ENCODE measurements around the gene PLXND1.

DNA sequence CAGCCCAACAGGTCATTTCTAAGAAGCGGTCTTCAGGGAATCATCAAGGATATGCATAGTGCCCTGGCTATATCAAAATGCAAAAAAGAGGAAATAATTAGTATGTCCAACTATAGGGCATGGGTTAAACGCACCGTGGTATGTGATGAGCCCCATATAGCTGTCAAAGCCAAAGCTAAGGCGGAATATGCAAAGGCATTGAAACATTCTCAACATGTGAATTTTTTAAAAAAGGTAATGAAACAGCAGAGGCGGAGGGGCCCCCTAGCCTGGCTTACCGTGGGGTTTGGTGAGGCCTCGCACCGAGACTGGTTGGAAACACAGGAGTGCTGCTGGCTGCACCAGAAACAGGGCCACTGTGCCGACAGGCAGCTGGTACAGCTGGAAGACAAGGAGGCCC is 23.2 kb downstream of the PLXND1 start:
- no peak for TF ChIP-seq EZH2 (IDR thresholded peaks at IDR 0.05)
- TF ChIP-seq, protein P1, sequence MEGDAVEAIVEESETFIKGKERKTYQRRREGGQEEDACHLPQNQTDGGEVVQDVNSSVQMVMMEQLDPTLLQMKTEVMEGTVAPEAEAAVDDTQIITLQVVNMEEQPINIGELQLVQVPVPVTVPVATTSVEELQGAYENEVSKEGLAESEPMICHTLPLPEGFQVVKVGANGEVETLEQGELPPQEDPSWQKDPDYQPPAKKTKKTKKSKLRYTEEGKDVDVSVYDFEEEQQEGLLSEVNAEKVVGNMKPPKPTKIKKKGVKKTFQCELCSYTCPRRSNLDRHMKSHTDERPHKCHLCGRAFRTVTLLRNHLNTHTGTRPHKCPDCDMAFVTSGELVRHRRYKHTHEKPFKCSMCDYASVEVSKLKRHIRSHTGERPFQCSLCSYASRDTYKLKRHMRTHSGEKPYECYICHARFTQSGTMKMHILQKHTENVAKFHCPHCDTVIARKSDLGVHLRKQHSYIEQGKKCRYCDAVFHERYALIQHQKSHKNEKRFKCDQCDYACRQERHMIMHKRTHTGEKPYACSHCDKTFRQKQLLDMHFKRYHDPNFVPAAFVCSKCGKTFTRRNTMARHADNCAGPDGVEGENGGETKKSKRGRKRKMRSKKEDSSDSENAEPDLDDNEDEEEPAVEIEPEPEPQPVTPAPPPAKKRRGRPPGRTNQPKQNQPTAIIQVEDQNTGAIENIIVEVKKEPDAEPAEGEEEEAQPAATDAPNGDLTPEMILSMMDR (IDR thresholded peaks at IDR 0.05) = no peak

Measured in neural progenitor cell (in vitro differentiated cells).